ENCODE results near the gene NACAD.

NACAD gene

GRCh38 chr7:45112648-45113047 lies 23.9 kb upstream of the NACAD start:
- FAIRE-seq: no peak

- FAIRE-seq: peak; percentile 84
Observed at GRCh38 chr7:45111298-45112223, 22.8 kb upstream of the NACAD start, which contains the start of gene TBRG4. TBRG4 (minus strand) TSS chr7:45111697; CDS start chr7:45109237, 2,460 bp downstream.

- FAIRE-seq: no peak
Observed at GRCh38 chr7:45108863-45109262, 20.1 kb upstream of the NACAD start.

GRCh38 chr7:45107356-45107755 lies 18.6 kb upstream of the NACAD start:
- no peak for FAIRE-seq

GRCh38 chr7:45106820-45107219 lies 18.1 kb upstream of the NACAD start:
- FAIRE-seq: no peak

- FAIRE-seq: no peak
Observed at GRCh38 chr7:45105588-45106188, 16.9 kb upstream of the NACAD start.

- no peak for FAIRE-seq
Observed at GRCh38 chr7:45104844-45105587, 16.2 kb upstream of the NACAD start.

- no peak for FAIRE-seq
Observed at GRCh38 chr7:45103958-45104843, 15.4 kb upstream of the NACAD start.

GRCh38 chr7:45102785-45103712 lies 14.3 kb upstream of the NACAD start:
- FAIRE-seq: no peak

GRCh38 chr7:45101748-45102147 lies 13.0 kb upstream of the NACAD start:
- FAIRE-seq: no peak

- FAIRE-seq: no peak
Observed at GRCh38 chr7:45100761-45101480, 12.2 kb upstream of the NACAD start.

GRCh38 chr7:45099891-45100760 lies 11.4 kb upstream of the NACAD start:
- FAIRE-seq: no peak

GRCh38 chr7:45098983-45099839 lies 10.4 kb upstream of the NACAD start:
- no peak for FAIRE-seq

- no peak for FAIRE-seq
Observed at GRCh38 chr7:45092931-45093235, 4.1 kb upstream of the NACAD start.

GRCh38 chr7:45092100-45092930 lies 3.5 kb upstream of the NACAD start:
- FAIRE-seq: no peak

- no peak for FAIRE-seq
Observed at GRCh38 chr7:45089341-45089891, 647 bp upstream of the NACAD start.

- FAIRE-seq: no peak
Observed at GRCh38 chr7:45088146-45088701, 545 bp downstream of the NACAD start.
